Gastrocnemius medialis (tissue), 4 donors: Measurements from ENCODE around the gene TCERG1L. TPM values are rescaled to one million over a fixed set of nuclear protein-coding genes. Genes with fewer than 3 reads are reported as not detected.

Experiments
- ATAC-seq, 2 donors: fragments of 150-250 bp; one replicate each; pipeline ENCODE4 v1.9.1; 2016
- DNase-seq, 2 donors: peaks; one replicate each; pipeline ENCODE4 v3.0.0-alpha.2; 2019
- H3K27ac ChIP-seq, 4 donors: fragments of 200-600 bp; sonication (generic); 1 replicate in 1 of 4; 2 replicates in 3 of 4; pipeline ENCODE4 v1.5.1; 2016 to 2018; ENCODE audit warnings: mild to moderate bottlenecking in 2 of 4, moderate library complexity in 1 of 4
- H3K27me3 ChIP-seq, 3 donors: fragments of 200-600 bp; sonication (generic) in 2 of 3; 1 replicate in 1 of 3; 2 replicates in 2 of 3; pipeline versions ENCODE4 v1.5.1 to v1.6.0; 2016 to 2019; ENCODE audit warnings: mild to moderate bottlenecking in 1 of 3, moderate library complexity in 1 of 3
- H3K36me3 ChIP-seq, 2 donors: fragments of 200-600 bp; sonication (generic) in 1 of 2; one replicate each; pipeline ENCODE4 v1.5.1; 2017 to 2018
- H3K4me1 ChIP-seq, 2 donors: fragments of 200-600 bp; sonication (generic) in 1 of 2; one replicate each; pipeline ENCODE4 v1.5.1; 2016 to 2017; ENCODE audit warnings: mild to moderate bottlenecking in 2 of 2
- H3K4me3 ChIP-seq, 4 donors: fragments of 200-600 bp; sonication (generic) in 3 of 4; 1 replicate in 1 of 4; 2 replicates in 3 of 4; pipeline ENCODE4 v1.5.1; 2016 to 2019; ENCODE audit warnings: mild to moderate bottlenecking in 2 of 4
- H3K9me3 ChIP-seq, 3 donors: fragments of 200-600 bp; sonication (generic) in 2 of 3; 1 replicate in 1 of 3; 2 replicates in 2 of 3; pipeline ENCODE4 v1.5.1; 2016 to 2019
- POLR2A ChIP-seq, 2 donors: fragments of 450-650 bp; IDR thresholded peaks; one replicate each; pipeline ENCODE4 v1.6.1; 2017; ENCODE audit warnings: antibody characterized with exemption in 2 of 2, mild to moderate bottlenecking in 2 of 2, moderate library complexity in 2 of 2
- in situ Hi-C, 4 donors: fragments of 200-750 bp; cut with MboI; loops; one replicate each; pipeline versions ENCODE4 v1.15.0 to v1.8.0; 2017; ENCODE audit warnings: low sequenced_read_pairs in 4 of 4
- intact Hi-C: fragments of 100-400 bp; cut with DNase I; formaldehyde crosslinking; loops from one replicate; pipeline ENCODE4 v1.15.1; 2023; ENCODE audit warnings: low total_unique reads
- total RNA-seq, 4 donors: library from RNA; depleted of rRNA; stranded (reverse); fragments of >200 nt; gene quantifications; one replicate each; pipeline versions ENCODE4 v1.1.0 to v1.2.3, GENCODE V29; 2016
- TF ChIP-seq, protein P1 (sequence below), 5 experiments: fragments of 450-650 bp in 3 of 5; fragments of 200-600 bp in 2 of 5; sonication (generic) in 2 of 5; IDR thresholded peaks in 4 of 5; conservative IDR thresholded peaks in 1 of 5; 1 replicate in 4 of 5; 2 replicates in 1 of 5; pipeline ENCODE4 v1.5.1; 2016 to 2019; ENCODE audit warnings: antibody characterized with exemption in 5 of 5, mild to moderate bottlenecking in 3 of 5, moderate library complexity in 3 of 5

TCERG1L gene
- total RNA-seq, 4 donors from 2014 or later, result not detected

- no peaks in the 10 kb centered on the region for H3K27me3 ChIP-seq
- H3K36me3 ChIP-seq, result no peaks in the 10 kb centered on the region
- intact Hi-C loops (no loop called here), in situ Hi-C loops (no loop called here)
- no peak for TF ChIP-seq POLR2A (IDR thresholded peaks at IDR 0.05)
- TF ChIP-seq, protein P1, sequence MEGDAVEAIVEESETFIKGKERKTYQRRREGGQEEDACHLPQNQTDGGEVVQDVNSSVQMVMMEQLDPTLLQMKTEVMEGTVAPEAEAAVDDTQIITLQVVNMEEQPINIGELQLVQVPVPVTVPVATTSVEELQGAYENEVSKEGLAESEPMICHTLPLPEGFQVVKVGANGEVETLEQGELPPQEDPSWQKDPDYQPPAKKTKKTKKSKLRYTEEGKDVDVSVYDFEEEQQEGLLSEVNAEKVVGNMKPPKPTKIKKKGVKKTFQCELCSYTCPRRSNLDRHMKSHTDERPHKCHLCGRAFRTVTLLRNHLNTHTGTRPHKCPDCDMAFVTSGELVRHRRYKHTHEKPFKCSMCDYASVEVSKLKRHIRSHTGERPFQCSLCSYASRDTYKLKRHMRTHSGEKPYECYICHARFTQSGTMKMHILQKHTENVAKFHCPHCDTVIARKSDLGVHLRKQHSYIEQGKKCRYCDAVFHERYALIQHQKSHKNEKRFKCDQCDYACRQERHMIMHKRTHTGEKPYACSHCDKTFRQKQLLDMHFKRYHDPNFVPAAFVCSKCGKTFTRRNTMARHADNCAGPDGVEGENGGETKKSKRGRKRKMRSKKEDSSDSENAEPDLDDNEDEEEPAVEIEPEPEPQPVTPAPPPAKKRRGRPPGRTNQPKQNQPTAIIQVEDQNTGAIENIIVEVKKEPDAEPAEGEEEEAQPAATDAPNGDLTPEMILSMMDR (IDR thresholded peaks at IDR 0.05 in 4 of 5, conservative IDR thresholded peaks at IDR 0.05 in 1 of 5), result no peak
- ATAC-seq, result no peak
- H3K4me3 ChIP-seq, result no peak overlapping the region
- no peaks in the 10 kb centered on the region for H3K9me3 ChIP-seq
- no peaks in the 10 kb centered on the region for H3K4me1 ChIP-seq
- H3K27ac ChIP-seq, result no peak overlapping the region
- DNase-seq, result no peak
Observed at GRCh38 chr10:131117416-131118212, 193.9 kb downstream of the TCERG1L start.

GRCh38 chr10:131116991-131117375 is 194.5 kb downstream of the TCERG1L start:
- Histone ChIP-seq H3K27ac (no peak overlapping the region), H3K27me3 (no peaks in the 10 kb centered on the region), H3K4me3 (no peak overlapping the region), H3K9me3 (no peaks in the 10 kb centered on the region), H3K4me1 (no peaks in the 10 kb centered on the region), H3K36me3 (no peaks in the 10 kb centered on the region)
- intact Hi-C loops, result no loop called here
- DNase-seq (no peak), ATAC-seq (no peak)
- no peak for TF ChIP-seq POLR2A (IDR thresholded peaks at IDR 0.05)
- TF ChIP-seq, protein P1 (IDR thresholded peaks at IDR 0.05 in 4 of 5, conservative IDR thresholded peaks at IDR 0.05 in 1 of 5), result no peak
- in situ Hi-C loops, result no loop called here

- intact Hi-C loops, result no loop called here
- Histone ChIP-seq H3K36me3 (no peaks in the 10 kb centered on the region), H3K4me1 (no peaks in the 10 kb centered on the region), H3K4me3 (no peak overlapping the region), H3K27me3 (peaks cover 0 to under 1% (median 0%) of the 10 kb centered on the region in 3 donors), H3K27ac (no peak overlapping the region), H3K9me3 (no peaks in the 10 kb centered on the region)
- no peak for DNase-seq
- TF ChIP-seq, protein P1 (IDR thresholded peaks at IDR 0.05 in 4 of 5, conservative IDR thresholded peaks at IDR 0.05 in 1 of 5), result no peak
- no peak for TF ChIP-seq POLR2A (IDR thresholded peaks at IDR 0.05)
- in situ Hi-C loops, result no loop called here
- ATAC-seq, result no peak
Observed at GRCh38 chr10:131116216-131116990, 195.1 kb downstream of the TCERG1L start.

DNA sequence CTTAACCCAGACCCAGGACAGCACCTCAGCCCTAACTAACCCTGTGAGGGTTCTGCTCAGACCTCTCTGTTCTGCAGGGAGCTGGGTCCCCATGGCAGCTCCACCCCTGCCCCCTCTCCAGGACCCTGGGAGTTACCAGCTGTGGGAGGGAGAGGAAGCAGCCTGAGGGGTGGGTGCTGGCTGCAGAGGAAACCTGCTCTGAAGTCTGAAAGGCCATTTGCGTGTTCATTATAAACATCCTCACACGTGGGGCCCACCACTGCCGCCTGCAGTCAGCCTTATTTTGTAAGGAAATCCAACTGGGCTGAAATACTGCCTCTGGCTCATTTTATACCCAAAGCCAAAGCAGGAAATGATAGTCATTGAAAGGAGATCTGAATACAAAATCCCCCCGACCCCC is 195.7 kb downstream of the TCERG1L start:
- Histone ChIP-seq H3K9me3 (no peaks in the 10 kb centered on the region), H3K36me3 (no peaks in the 10 kb centered on the region), H3K4me1 (no peaks in the 10 kb centered on the region), H3K27ac (no peak overlapping the region), H3K27me3 (peaks cover 0 to 3% (median 0%) of the 10 kb centered on the region in 3 donors), H3K4me3 (no peak overlapping the region)
- no peak for ATAC-seq
- in situ Hi-C loops, result no loop called here
- DNase-seq, result no peak
- intact Hi-C loops, result no loop called here
- no peak for TF ChIP-seq POLR2A (IDR thresholded peaks at IDR 0.05)
- TF ChIP-seq, protein P1 (IDR thresholded peaks at IDR 0.05 in 4 of 5, conservative IDR thresholded peaks at IDR 0.05 in 1 of 5), result no peak
